Stimulated activated CD4-positive, alpha-beta T cell treated with anti-CD3 and anti-CD28 coated beads, Interleukin-12 subunit alpha, Interleukin-12 subunit beta, amount 100 ng/mL, for 24 hours (primary cell): ENCODE measurements around the gene POLRMT.

Source experiments
- DNase-seq, 2 experiments: peaks; one replicate each; pipeline ENCODE4 v3.0.0-alpha.2; 2020; ENCODE audit warnings: low read depth in 2 of 2

Gene POLRMT

GRCh38 chr19:662962-663681 lies 29.8 kb upstream of the POLRMT start, which contains the start of gene RNF126:
RNF126 (minus strand) TSS chr19:663214; CDS start chr19:663121, 93 bp downstream.
- DNase-seq, result peak; percentile 95 to 96

- peak; percentile 63 to 64 for DNase-seq
Measured at GRCh38 chr19:662207-662961, 29.0 kb upstream of the POLRMT start.

DNA sequence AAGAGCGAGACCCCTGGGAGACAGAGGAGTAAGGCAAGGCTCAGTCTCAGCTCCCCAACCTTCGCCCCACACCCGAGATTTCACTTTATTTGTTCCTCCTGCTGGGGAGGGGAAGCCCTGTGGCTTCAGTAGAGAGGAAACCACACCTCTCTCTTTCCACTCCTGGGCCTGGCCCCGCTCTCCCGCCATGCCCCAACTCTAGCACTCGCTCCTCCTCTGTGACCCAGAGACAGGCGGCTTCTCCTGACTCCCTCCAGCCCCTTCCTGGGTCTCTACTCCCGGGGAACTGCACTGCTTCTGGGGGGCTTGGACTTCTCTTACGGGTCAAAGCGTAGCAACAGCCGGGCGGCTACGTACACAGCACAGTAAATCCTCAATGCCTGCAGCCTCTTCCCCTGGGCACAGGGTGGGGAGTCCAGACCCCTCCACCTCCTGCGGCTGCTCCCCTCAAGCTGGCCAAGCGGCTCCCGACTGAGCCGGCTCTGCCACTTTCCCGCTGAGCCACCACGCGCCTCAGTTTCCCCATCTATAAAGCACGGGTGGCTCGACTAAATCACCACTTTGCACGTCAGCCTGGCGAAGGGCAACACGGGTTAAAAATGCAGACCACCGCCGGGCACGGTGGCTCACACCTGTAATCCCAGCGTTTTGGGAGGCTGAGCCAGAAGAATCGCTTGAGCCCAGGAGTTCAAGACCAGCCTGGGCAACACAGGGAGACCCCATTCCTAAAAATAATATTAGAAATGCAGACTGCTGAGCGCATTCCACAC lies 28.3 kb upstream of the POLRMT start:
- DNase-seq, result peak in 1 of 2 experiments; percentile 65

GRCh38 chr19:660793-661426 lies 27.6 kb upstream of the POLRMT start:
- DNase-seq, result no peak

DNA sequence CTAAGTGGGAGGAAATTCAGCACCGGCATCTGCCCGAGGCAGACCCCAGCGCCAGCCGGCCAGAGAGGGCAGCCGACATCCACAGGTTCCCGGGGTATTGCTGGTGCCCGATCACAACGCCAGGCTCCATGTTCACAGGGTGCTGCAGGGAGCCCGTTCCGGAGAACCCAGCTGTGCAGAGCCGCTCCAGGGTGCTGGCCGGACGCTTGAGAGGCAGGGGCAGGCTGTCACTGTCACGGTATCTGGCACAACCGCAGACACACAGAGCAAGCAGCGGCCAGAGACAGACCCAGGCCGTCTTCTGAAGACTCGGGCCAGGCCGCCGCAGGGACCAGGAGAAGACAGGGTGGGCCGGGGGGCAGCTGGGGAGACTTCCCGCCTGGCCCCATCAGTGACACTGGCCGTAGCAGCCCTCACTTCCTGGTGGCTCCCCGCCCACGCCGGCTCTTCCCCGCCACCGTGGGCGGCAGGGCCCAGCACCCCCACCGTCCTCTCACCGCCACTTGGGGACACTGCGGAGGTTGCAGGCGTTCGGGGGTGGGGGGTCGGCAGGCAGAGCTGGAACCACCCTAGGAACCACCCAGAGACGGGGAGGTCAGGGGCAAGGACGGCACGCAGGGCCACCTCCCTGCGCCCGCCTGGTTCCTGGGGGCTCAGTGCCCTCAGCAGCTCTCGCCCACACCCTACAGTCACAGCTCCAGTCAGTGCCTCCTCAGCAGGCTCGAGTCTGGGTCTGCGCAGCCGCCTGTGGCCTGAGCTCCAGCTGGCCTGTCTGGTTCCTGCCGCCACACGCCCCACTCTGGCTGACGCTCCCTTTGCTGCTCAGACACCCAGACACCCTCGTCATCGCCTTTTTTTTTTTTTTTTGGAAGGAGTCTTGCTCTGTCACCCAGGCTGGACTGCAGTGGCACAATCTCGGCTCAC lies 25.8 kb upstream of the POLRMT start:
- DNase-seq, result no peak

GRCh38 chr19:658059-658839 lies 24.9 kb upstream of the POLRMT start:
- no peak for DNase-seq

DNA sequence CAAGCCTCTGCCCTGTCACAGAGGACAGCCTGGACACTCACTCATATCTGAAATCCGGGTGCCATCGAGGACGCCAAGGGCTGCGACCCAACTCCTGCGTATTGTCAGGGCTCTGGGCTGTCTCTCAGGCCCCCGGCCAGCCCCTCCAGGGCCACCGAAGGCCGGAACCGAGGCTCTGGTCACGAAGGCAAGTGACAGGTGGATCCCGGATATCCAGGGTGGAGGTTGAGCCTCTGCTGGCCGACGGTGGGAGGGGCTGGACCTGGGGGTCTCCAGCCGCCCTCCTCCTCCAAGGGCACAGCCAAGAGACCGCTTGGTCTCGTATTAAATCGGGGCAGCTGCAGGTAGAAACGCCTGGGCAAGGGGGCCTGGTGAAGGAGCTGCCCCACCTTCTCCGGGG lies 24.3 kb upstream of the POLRMT start:
- no peak for DNase-seq

DNA sequence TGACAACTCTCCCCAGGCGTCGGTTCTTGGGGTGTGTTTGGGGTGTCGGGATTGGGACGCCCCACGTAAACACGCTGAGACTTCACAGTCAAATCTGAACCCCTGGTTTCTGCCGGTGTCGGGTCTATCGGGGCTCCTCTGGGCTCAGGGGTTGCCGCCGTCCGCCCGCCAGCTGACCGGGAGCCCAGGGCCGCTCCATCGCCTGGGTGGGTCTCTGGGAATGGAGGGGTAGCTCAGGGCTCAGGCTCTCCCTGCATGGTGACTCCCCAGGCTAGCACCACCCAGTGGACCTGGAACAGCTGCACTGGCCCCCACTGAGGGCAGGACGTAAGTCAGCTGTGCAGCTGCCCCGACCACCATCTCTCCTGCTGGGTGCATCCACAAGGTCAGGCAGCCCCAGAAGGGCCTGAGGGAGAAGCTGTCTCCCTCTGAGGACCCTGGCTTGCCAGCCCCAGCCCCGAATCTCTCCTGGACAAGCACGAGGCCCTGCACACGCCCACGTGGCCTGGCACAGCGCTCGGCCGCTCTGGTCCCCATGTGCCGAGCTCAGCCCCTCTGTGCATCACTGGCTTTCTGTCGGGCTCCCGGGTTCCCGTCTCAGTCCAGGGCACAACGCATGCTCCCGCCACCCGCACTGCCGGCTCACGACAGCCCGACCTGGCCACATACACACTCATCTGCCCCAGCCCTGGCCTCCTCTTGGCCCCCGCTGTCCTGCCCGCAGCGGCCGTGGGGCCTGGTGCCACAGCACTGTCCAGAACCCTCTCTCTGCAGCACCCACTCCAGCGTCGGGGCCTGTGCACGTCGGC lies 23.6 kb upstream of the POLRMT start:
- DNase-seq, result no peak

DNA sequence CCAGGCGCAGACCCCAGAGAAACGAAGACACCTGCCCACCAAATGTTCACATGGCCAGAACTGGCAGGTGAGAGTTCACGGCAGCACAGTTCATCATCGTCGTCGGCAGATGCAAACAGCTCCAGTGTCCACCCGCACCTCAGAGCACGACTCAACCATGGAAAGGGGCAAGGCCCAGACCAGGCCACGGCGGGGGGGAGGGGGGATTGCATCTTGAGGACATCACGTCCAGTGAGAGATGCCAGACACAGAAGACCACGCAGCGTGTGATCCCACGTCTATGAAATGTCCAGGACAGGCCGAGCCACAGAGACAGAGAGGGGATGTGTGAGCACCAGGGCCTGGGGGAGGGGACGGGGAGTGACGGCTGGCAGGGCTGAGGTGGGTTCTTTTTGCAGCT lies 22.4 kb upstream of the POLRMT start:
- DNase-seq, result no peak

- no peak for DNase-seq
Measured at GRCh38 chr19:653425-653824, 20.1 kb upstream of the POLRMT start.

GRCh38 chr19:652467-653389 lies 19.4 kb upstream of the POLRMT start:
- no peak for DNase-seq

DNA sequence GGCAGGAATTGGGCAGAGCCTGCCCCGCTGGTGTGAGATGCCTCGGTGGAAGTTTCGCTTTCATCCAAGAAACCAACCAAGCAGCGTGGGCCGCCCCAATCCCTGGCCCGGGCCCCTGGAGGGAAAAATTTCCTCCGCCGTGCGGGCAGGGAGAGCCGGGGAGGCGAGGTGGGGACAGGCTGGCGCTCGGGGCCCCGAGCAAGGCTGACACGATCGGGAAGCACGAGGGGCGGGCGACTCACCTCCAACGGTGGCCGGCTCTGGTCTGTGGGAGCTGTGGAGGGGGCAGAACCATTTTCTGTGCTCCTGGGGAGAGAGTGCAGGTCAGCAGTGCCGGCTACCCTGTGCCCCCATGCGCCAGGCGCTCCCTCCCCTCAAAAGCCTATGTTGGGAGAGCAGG lies 18.7 kb upstream of the POLRMT start:
- DNase-seq, result no peak

- DNase-seq, result no peak
Measured at GRCh38 chr19:651114-651818, 17.9 kb upstream of the POLRMT start.

- no peak for DNase-seq
Measured at GRCh38 chr19:650121-650520, 16.8 kb upstream of the POLRMT start.

DNA sequence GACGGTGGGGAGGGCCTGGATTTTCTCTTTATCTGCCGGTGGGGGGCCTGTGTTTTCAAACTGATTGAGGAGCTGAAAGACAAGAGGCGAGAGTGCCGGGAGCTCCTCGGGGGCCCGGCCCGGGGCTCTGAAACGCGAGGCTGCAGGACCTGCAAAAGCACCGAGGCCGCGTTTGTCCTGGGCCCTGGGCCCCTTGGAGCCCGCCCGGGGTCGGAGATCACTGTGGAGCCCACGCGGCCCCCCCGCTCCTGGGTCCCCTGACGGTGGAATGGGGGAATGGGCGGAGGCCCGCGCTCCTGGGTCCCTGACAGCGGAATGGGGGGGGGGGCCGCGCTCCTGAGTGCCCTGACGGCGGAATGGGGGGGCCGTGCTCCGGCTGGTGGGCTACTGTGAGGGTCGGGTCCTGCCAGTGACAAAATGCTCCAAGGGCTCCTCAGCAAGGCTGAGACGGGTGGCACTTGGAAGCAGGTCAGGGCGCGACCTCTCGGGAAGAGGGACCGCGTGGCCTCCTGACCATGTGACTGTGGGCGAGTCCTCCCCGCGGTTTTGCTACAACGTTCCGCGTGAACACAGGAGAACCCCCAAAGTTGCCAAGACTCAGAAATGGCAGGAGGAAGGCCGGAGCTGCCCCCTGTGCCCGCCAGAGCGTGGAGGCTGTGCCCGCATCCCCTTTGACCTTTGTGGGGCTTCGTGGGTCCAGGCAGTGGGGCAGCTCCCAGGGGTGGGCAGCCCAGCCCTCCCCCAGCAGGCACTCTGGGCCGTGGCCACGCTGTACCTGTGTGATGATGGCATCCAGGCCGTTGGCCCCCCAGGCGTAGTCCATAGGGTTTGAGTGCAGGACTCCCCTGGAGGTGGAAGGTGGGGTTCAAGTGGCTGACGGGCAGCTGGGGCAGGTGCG lies 15.8 kb upstream of the POLRMT start:
- no peak for DNase-seq

DNA sequence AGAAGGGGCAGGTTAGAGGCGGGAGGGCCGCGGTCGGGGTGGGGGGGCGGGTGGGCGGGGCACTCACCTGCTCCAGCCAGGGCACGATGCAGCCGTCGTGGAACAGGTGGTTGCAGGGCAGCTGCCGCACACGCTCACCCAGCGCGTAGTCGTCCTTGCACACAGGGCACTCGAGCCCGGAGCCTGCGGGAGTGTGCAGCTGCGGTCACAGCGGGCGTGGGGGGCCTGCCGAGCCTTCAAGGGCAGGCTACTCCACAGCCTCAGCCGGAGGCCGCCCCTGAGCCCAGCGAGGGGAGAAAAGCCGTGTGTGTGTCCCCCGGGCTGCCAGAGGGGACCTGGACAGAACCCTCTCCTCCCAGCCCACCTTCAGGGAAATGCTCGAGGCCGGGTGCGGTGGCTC lies 15.0 kb upstream of the POLRMT start:
- DNase-seq, result no peak
